Measurements from ENCODE around the gene RGS9.

Gene RGS9

DNA sequence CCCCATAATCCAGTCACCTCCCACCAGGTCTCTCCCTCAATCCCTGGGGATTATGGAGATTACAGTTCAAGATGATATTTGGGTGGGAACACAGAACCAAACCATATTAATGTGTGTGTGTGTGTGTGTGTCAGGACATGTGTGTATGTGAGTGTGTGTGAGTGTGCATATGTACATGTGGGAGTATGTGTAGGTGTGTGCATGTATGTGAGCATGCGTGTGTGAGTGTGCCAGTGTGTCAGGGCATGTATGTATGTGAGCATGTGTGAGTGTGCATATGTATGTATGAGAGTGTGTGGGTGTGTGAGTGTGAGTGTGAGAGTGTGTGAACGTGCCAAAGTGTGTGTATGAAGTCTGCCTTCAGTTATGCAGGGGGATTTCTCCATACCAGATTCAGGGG is 37.8 kb downstream of the RGS9 start:
- Histone ChIP-seq H3K27ac (replicated peaks) (no peak overlapping the region), H3K4me3 (replicated peaks; ENCODE audit: insufficient read depth, low read length) (no peak overlapping the region), H3K27me3 (ENCODE audit: insufficient read depth, poor library complexity, severe bottlenecking) (no peaks in the 10 kb centered on the region)
- no peak for DNase-seq (ENCODE audit: low read depth in 1 of 2, low spot score in 1 of 2)
- TF ChIP-seq GABPA (IDR thresholded peaks at IDR 0.05; ENCODE audit: low read depth): no peak
- TF ChIP-seq, protein P1, sequence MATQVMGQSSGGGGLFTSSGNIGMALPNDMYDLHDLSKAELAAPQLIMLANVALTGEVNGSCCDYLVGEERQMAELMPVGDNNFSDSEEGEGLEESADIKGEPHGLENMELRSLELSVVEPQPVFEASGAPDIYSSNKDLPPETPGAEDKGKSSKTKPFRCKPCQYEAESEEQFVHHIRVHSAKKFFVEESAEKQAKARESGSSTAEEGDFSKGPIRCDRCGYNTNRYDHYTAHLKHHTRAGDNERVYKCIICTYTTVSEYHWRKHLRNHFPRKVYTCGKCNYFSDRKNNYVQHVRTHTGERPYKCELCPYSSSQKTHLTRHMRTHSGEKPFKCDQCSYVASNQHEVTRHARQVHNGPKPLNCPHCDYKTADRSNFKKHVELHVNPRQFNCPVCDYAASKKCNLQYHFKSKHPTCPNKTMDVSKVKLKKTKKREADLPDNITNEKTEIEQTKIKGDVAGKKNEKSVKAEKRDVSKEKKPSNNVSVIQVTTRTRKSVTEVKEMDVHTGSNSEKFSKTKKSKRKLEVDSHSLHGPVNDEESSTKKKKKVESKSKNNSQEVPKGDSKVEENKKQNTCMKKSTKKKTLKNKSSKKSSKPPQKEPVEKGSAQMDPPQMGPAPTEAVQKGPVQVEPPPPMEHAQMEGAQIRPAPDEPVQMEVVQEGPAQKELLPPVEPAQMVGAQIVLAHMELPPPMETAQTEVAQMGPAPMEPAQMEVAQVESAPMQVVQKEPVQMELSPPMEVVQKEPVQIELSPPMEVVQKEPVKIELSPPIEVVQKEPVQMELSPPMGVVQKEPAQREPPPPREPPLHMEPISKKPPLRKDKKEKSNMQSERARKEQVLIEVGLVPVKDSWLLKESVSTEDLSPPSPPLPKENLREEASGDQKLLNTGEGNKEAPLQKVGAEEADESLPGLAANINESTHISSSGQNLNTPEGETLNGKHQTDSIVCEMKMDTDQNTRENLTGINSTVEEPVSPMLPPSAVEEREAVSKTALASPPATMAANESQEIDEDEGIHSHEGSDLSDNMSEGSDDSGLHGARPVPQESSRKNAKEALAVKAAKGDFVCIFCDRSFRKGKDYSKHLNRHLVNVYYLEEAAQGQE (IDR thresholded peaks at IDR 0.05; ENCODE audit: insufficient replicate concordance, low read depth): no peak
- TF ChIP-seq POLR2AphosphoS5 (IDR thresholded peaks at IDR 0.05; ENCODE audit: low read depth): no peak
- no peak for TF ChIP-seq SPI1 (IDR thresholded peaks at IDR 0.05; ENCODE audit: borderline replicate concordance, low read depth)
- TF ChIP-seq, protein P2, sequence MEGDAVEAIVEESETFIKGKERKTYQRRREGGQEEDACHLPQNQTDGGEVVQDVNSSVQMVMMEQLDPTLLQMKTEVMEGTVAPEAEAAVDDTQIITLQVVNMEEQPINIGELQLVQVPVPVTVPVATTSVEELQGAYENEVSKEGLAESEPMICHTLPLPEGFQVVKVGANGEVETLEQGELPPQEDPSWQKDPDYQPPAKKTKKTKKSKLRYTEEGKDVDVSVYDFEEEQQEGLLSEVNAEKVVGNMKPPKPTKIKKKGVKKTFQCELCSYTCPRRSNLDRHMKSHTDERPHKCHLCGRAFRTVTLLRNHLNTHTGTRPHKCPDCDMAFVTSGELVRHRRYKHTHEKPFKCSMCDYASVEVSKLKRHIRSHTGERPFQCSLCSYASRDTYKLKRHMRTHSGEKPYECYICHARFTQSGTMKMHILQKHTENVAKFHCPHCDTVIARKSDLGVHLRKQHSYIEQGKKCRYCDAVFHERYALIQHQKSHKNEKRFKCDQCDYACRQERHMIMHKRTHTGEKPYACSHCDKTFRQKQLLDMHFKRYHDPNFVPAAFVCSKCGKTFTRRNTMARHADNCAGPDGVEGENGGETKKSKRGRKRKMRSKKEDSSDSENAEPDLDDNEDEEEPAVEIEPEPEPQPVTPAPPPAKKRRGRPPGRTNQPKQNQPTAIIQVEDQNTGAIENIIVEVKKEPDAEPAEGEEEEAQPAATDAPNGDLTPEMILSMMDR (IDR thresholded peaks at IDR 0.05; ENCODE audit: insufficient read depth, low read length): no peak

DNA sequence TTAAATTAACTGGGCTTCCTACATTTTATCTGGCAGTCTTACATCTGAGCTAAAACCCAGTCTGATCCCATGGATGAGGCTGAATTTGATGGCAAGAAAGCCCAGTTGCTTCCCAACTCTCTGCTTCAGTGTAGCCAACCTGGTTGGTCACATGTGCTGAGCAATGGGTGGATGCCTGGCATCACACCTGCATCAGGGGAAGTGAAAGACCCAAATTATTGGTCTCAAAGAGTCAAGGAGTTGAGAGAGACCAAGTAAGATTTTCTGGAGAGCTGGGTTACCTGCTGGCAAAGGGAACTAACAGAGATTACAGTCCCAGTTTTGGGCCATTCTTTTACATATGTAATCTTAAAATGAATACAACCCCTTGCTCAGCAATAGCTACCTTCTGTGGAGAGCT is 38.8 kb downstream of the RGS9 start:
- TF ChIP-seq POLR2AphosphoS5 (IDR thresholded peaks at IDR 0.05; ENCODE audit: low read depth): no peak
- TF ChIP-seq, protein P1 (IDR thresholded peaks at IDR 0.05; ENCODE audit: insufficient replicate concordance, low read depth): no peak
- TF ChIP-seq, protein P2 (IDR thresholded peaks at IDR 0.05; ENCODE audit: insufficient read depth, low read length): no peak
- no peak for TF ChIP-seq SPI1 (IDR thresholded peaks at IDR 0.05; ENCODE audit: borderline replicate concordance, low read depth)
- TF ChIP-seq GABPA (IDR thresholded peaks at IDR 0.05; ENCODE audit: low read depth): no peak
- H3K27me3 ChIP-seq (ENCODE audit: insufficient read depth, poor library complexity, severe bottlenecking): no peaks in the 10 kb centered on the region
- no peak overlapping the region for H3K27ac ChIP-seq (replicated peaks)
- no peak for DNase-seq (ENCODE audit: low read depth in 1 of 2, low spot score in 1 of 2)
- no peak overlapping the region for H3K4me3 ChIP-seq (replicated peaks; ENCODE audit: insufficient read depth, low read length)

DNA sequence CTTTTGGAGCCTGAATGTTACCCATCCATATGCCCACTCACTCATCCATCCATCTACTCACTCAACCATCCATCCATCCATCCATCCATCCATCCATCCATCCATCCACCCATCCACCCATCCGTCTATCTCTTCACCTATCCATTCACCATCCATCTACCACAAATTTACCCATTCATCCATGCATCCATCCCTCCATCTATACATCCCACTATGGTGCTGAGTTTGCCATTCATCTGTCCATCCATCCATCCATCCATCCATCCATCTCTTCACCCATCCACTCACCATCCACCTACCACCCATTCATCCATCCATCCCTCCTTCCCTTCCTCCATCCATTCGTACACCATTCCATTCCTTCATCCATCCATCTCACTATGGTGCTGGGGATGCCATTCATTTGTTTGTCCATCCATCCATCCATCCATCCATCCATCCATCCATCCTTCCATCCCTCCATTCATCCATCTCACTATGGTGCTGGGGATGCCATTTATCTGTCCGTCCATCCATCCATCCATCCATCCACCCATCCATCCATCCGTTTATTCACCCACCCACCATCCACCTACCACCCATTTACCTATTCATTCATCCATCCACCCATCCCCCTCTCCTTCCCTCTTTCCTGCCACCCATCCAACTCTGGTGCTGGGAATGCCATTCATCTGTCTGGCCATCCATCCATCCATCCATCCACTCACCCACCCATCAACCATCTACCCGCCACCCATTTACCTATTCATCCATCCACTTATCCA is 39.7 kb downstream of the RGS9 start:
- H3K27ac ChIP-seq (replicated peaks): no peak overlapping the region
- TF ChIP-seq, protein P1 (IDR thresholded peaks at IDR 0.05; ENCODE audit: insufficient replicate concordance, low read depth): no peak
- no peak for TF ChIP-seq GABPA (IDR thresholded peaks at IDR 0.05; ENCODE audit: low read depth)
- TF ChIP-seq POLR2AphosphoS5 (IDR thresholded peaks at IDR 0.05; ENCODE audit: low read depth): no peak
- TF ChIP-seq SPI1 (IDR thresholded peaks at IDR 0.05; ENCODE audit: borderline replicate concordance, low read depth): no peak
- TF ChIP-seq, protein P2 (IDR thresholded peaks at IDR 0.05; ENCODE audit: insufficient read depth, low read length): no peak
- no peak overlapping the region for H3K4me3 ChIP-seq (replicated peaks; ENCODE audit: insufficient read depth, low read length)
- no peaks in the 10 kb centered on the region for H3K27me3 ChIP-seq (ENCODE audit: insufficient read depth, poor library complexity, severe bottlenecking)
- no peak for DNase-seq (ENCODE audit: low read depth in 1 of 2, low spot score in 1 of 2)

Measured in HL-60 (cell line).